HPDE6-E6E7 (cell line): ENCODE results near the gene SLC29A3.
"Not testable (repeated sequence)": the region's sequence is repeated elsewhere in the genome, so short reads cannot be mapped to it uniquely, and the experiment has no call there.

ENCODE experiments used
- DNase-seq: peaks from one replicate; pipeline ENCODE4 v3.0.0; 2011; ENCODE audit warnings: missing footprints; ENCODE audit errors: extremely low spot score

The SLC29A3 gene

GRCh38 chr10:71345694-71346093, 26.6 kb downstream of the SLC29A3 start:
- no peak for DNase-seq

- DNase-seq = no peak
These were observed 27.7 kb downstream of the SLC29A3 start for GRCh38 chr10:71346731-71347130.

- DNase-seq = no peak
These were observed 28.7 kb downstream of the SLC29A3 start for GRCh38 chr10:71347587-71348395.

GRCh38 chr10:71348850-71349249, 29.8 kb downstream of the SLC29A3 start:
- DNase-seq = no peak

GRCh38 chr10:71349406-71349805, 30.3 kb downstream of the SLC29A3 start:
- DNase-seq = peak; percentile 47

GRCh38 chr10:71351087-71351486, 32.0 kb downstream of the SLC29A3 start:
- DNase-seq = no peak

GRCh38 chr10:71351628-71352319, 32.7 kb downstream of the SLC29A3 start:
- no peak for DNase-seq

- no peak for DNase-seq
These were observed 34.6 kb downstream of the SLC29A3 start for GRCh38 chr10:71353639-71354038.

GRCh38 chr10:71354776-71355175, 35.7 kb downstream of the SLC29A3 start:
- DNase-seq = no peak

- DNase-seq = no peak
These were observed 36.8 kb downstream of the SLC29A3 start for GRCh38 chr10:71355886-71356285.

- no peak for DNase-seq
These were observed 38.8 kb downstream of the SLC29A3 start for GRCh38 chr10:71357792-71358265.

GRCh38 chr10:71358277-71358676, 39.2 kb downstream of the SLC29A3 start:
- DNase-seq = no peak

- DNase-seq = not testable (repeated sequence)
These were observed 39.8 kb downstream of the SLC29A3 start for GRCh38 chr10:71358906-71359305.

GRCh38 chr10:71359364-71360046, 40.4 kb downstream of the SLC29A3 start:
- no peak for DNase-seq

- no peak for DNase-seq
These were observed 41.7 kb downstream of the SLC29A3 start for GRCh38 chr10:71360735-71361134.

- DNase-seq = no peak
These were observed 42.5 kb downstream of the SLC29A3 start for GRCh38 chr10:71361581-71361980.

- no peak for DNase-seq
These were observed 43.1 kb downstream of the SLC29A3 start for GRCh38 chr10:71362141-71362540.

GRCh38 chr10:71363936-71364335, 44.9 kb downstream of the SLC29A3 start:
- DNase-seq = no peak

- no peak for DNase-seq
These were observed 46.3 kb downstream of the SLC29A3 start for GRCh38 chr10:71365366-71365765.

GRCh38 chr10:71366690-71367089, 47.6 kb downstream of the SLC29A3 start:
- DNase-seq = no peak

- DNase-seq = no peak
These were observed 48.2 kb downstream of the SLC29A3 start for GRCh38 chr10:71367271-71367670.

- DNase-seq = no peak
These were observed 49.1 kb downstream of the SLC29A3 start for GRCh38 chr10:71368176-71368575.
